ENCODE data around the gene C6orf47. TPM values are rescaled to one million over a fixed set of nuclear protein-coding genes. Genes with fewer than 3 reads are reported as not detected.

The C6orf47 gene
- total RNA-seq, 2 experiments from 2014 or later = 16.7 to 18.5 TPM

DNA sequence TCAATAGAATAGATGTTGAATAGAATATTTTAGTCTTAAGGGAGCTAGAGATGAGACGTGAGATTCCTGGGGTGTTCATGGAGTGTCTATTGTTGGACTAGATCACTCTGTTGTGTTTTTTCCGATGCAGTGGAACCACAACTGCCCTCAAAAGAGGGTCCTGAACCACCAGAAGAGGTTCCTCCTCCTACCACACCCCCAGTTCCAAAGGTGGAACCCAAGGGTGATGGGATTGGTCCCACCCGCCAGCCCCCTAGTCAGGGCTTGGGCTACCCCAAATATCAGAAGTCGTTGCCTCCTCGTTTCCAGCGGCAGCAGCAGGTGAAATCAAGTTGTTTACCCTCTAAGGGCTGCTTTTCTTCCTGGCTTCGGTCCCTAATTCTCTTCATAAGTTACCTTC is 31.6 kb downstream of the C6orf47 start:
- Histone ChIP-seq H3K4me1 (ENCODE audit: insufficient read depth, low read length, poor library complexity, severe bottlenecking) (no peaks in the 10 kb centered on the region), H2AFZ (ENCODE audit: low read length) (no peak overlapping the region), H3K36me3 (ENCODE audit: insufficient read depth, low read length) (peaks cover 100% of the 10 kb centered on the region), H3K9me2 (ENCODE audit: insufficient read depth, low read length) (no peaks in the 10 kb centered on the region), H3K9me3 (ENCODE audit: low read length) (no peaks in the 10 kb centered on the region), H3K27ac (ENCODE audit: low read depth, low read length, poor library complexity, severe bottlenecking) (no peak overlapping the region), H3K79me2 (ENCODE audit: insufficient read depth, low read depth, low read length) (peaks cover 21% of the 10 kb centered on the region), H3K4me2 (ENCODE audit: low read length) (no peak overlapping the region), H4K20me1 (ENCODE audit: insufficient read depth, low read length) (peaks cover 6% of the 10 kb centered on the region; the same call in 1 of the 2 replicates), H3K4me3 (ENCODE audit: low read depth, low read length, poor library complexity, severe bottlenecking) (no peak overlapping the region)
- ChIA-PET CTCF (ENCODE audit: unreplicated experiment) (no interaction called here), POLR2A (no interaction called here)
- DNase-seq (ENCODE audit: low spot score) = no peak
- no TSS peak for BruUV-seq (replicated peaks)
- intact Hi-C loops (cut with micrococcal nuclease; ENCODE audit: unreplicated experiment) = no loop called here
- TF ChIP-seq, protein P1, sequence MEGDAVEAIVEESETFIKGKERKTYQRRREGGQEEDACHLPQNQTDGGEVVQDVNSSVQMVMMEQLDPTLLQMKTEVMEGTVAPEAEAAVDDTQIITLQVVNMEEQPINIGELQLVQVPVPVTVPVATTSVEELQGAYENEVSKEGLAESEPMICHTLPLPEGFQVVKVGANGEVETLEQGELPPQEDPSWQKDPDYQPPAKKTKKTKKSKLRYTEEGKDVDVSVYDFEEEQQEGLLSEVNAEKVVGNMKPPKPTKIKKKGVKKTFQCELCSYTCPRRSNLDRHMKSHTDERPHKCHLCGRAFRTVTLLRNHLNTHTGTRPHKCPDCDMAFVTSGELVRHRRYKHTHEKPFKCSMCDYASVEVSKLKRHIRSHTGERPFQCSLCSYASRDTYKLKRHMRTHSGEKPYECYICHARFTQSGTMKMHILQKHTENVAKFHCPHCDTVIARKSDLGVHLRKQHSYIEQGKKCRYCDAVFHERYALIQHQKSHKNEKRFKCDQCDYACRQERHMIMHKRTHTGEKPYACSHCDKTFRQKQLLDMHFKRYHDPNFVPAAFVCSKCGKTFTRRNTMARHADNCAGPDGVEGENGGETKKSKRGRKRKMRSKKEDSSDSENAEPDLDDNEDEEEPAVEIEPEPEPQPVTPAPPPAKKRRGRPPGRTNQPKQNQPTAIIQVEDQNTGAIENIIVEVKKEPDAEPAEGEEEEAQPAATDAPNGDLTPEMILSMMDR (conservative IDR thresholded peaks at IDR 0.05; ENCODE audit: low read length) = no peak
- TF ChIP-seq EZH2phosphoT487 (IDR thresholded peaks at IDR 0.05; ENCODE audit: borderline replicate concordance, low read depth, low read length) = no peak

DNA sequence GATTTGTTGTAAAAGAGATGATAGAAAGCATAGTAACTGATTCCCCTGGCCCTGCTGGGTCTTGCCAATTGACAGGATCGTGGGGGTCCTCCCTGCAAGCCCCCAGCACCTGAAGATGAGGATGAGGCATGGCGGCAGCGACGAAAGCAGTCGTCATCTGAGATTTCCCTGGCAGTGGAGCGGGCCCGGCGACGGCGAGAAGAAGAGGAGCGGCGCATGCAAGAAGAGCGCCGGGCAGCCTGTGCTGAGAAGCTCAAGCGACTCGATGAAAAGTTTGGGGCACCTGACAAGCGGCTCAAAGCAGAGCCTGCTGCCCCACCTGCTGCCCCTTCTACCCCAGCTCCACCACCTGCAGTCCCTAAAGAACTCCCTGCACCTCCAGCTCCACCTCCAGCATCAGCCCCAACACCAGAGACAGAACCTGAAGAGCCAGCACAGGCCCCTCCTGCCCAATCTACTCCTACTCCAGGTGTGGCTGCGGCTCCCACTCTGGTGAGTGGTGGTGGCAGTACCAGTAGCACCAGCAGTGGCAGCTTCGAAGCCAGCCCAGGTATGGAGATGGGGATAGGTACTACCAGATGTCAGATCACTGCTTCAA is 32.8 kb downstream of the C6orf47 start:
- POLR2A ChIA-PET = interaction anchor here (1.2 to 1.3 kb wide), 2 partner anchors 15 to 24 kb away, joined by 3 to 4 read pairs; no protein-coding TSS in a partner anchor
- H4K20me1 ChIP-seq (ENCODE audit: insufficient read depth, low read length) = peaks cover 6% of the 10 kb centered on the region
- CTCF ChIA-PET (ENCODE audit: unreplicated experiment) = no interaction called here

DNA sequence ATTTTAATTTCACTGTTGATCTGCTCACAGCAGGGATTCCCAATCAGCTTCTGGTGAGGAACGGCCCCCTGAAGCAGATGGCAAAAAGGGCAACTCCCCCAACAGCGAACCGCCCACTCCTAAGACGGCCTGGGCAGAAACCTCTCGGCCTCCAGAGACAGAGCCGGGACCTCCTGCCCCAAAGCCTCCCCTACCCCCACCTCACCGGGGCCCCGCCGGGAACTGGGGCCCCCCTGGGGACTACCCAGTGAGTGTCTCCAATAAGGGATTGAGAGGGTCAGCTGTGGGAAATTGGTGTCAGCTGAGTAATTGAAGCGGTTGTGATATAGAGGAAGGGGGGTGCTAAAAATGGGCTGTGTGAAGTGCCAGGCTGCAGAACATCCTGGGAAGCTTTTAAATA is 33.6 kb downstream of the C6orf47 start:
- no peak overlapping the region for H3K4me3 ChIP-seq (ENCODE audit: low read depth, low read length, poor library complexity, severe bottlenecking)
- no peak for TF ChIP-seq EZH2phosphoT487 (IDR thresholded peaks at IDR 0.05; ENCODE audit: borderline replicate concordance, low read depth, low read length)
- TF ChIP-seq, protein P1 (conservative IDR thresholded peaks at IDR 0.05; ENCODE audit: low read length) = no peak
- H3K36me3 ChIP-seq (ENCODE audit: insufficient read depth, low read length) = peaks cover 100% of the 10 kb centered on the region
- ChIA-PET CTCF (ENCODE audit: unreplicated experiment) (no interaction called here), POLR2A (interaction anchor here (1.2 to 1.3 kb wide), 2 partner anchors 16 to 24 kb away, joined by 3 to 4 read pairs; no protein-coding TSS in a partner anchor)
- H3K27ac ChIP-seq (ENCODE audit: low read depth, low read length, poor library complexity, severe bottlenecking) = no peak overlapping the region
- no peak overlapping the region for H2AFZ ChIP-seq (ENCODE audit: low read length)
- no peak for DNase-seq (ENCODE audit: low spot score)
- peaks cover 11% of the 10 kb centered on the region for H4K20me1 ChIP-seq (ENCODE audit: insufficient read depth, low read length)
- H3K79me2 ChIP-seq (ENCODE audit: insufficient read depth, low read depth, low read length) = peaks cover 41% of the 10 kb centered on the region
- no TSS peak for BruUV-seq (replicated peaks)
- H3K4me1 ChIP-seq (ENCODE audit: insufficient read depth, low read length, poor library complexity, severe bottlenecking) = peaks cover 10% of the 10 kb centered on the region
- H3K4me2 ChIP-seq (ENCODE audit: low read length) = no peak overlapping the region
- no peaks in the 10 kb centered on the region for H3K9me2 ChIP-seq (ENCODE audit: insufficient read depth, low read length)
- H3K9me3 ChIP-seq (ENCODE audit: low read length) = no peaks in the 10 kb centered on the region
- intact Hi-C loops (cut with micrococcal nuclease; ENCODE audit: unreplicated experiment) = no loop called here

More for the DNA sequence above, 32.8 kb downstream of the C6orf47 start:
- H3K79me2 ChIP-seq (ENCODE audit: insufficient read depth, low read depth, low read length) = peaks cover 33% of the 10 kb centered on the region
- no peaks in the 10 kb centered on the region for H3K9me3 ChIP-seq (ENCODE audit: low read length)
- H2AFZ ChIP-seq (ENCODE audit: low read length) = no peak overlapping the region
- TF ChIP-seq, protein P1 (conservative IDR thresholded peaks at IDR 0.05; ENCODE audit: low read length) = no peak
- TF ChIP-seq EZH2phosphoT487 (IDR thresholded peaks at IDR 0.05; ENCODE audit: borderline replicate concordance, low read depth, low read length) = no peak
- peaks cover 100% of the 10 kb centered on the region for H3K36me3 ChIP-seq (ENCODE audit: insufficient read depth, low read length)
- no peaks in the 10 kb centered on the region for H3K9me2 ChIP-seq (ENCODE audit: insufficient read depth, low read length)
- no peak overlapping the region for H3K27ac ChIP-seq (ENCODE audit: low read depth, low read length, poor library complexity, severe bottlenecking)
- no TSS peak for BruUV-seq (replicated peaks)
- H3K4me2 ChIP-seq (ENCODE audit: low read length) = no peak overlapping the region
- intact Hi-C loops (cut with micrococcal nuclease; ENCODE audit: unreplicated experiment) = no loop called here
- peaks cover 1% of the 10 kb centered on the region for H3K4me1 ChIP-seq (ENCODE audit: insufficient read depth, low read length, poor library complexity, severe bottlenecking)
- DNase-seq (ENCODE audit: low spot score) = no peak
- H3K4me3 ChIP-seq (ENCODE audit: low read depth, low read length, poor library complexity, severe bottlenecking) = no peak overlapping the region

Measured in OCI-LY7 (cell line).